ENCODE data around the gene TPSB2. TPM values are rescaled to one million over a fixed set of nuclear protein-coding genes. Genes with fewer than 3 reads are reported as not detected.
"Not testable (repeated sequence)": the region's sequence is repeated elsewhere in the genome, so short reads cannot be mapped to it uniquely, and the experiment has no call there.

The TPSB2 gene
- not detected in 2 replicates for total RNA-seq (2014; rRNA removed; shearing (Covaris generic))

DNA sequence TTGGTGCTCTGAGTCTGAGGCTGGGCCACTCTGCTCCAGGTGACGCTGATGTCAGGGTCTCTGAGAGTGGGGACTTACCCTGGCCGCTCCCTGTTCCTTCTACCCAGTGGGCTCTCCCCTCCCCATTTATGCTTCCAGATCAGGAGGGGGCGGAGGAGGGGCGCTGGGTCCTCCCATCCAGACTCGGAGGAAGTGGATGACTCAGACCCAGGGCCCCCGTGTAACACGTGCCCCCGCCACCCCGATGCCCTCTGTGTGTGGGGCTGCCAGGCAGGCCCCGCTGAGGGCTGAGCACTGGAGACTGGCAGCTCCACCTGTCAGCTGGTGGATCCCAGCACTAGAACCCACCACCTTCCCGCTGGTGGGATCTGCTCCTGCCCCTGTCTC, at the start of gene TPSB2:
TSS of gene TPSB2 (minus strand) at position 101 of the 387 bp plus-strand sequence. CDS start 233 bp downstream, outside the sequence.
- DNase-seq (ENCODE audit: low spot score); in situ Hi-C loops (cut with HindIII; ENCODE audit: low sequenced_read_pairs): not testable (repeated sequence)

DNA sequence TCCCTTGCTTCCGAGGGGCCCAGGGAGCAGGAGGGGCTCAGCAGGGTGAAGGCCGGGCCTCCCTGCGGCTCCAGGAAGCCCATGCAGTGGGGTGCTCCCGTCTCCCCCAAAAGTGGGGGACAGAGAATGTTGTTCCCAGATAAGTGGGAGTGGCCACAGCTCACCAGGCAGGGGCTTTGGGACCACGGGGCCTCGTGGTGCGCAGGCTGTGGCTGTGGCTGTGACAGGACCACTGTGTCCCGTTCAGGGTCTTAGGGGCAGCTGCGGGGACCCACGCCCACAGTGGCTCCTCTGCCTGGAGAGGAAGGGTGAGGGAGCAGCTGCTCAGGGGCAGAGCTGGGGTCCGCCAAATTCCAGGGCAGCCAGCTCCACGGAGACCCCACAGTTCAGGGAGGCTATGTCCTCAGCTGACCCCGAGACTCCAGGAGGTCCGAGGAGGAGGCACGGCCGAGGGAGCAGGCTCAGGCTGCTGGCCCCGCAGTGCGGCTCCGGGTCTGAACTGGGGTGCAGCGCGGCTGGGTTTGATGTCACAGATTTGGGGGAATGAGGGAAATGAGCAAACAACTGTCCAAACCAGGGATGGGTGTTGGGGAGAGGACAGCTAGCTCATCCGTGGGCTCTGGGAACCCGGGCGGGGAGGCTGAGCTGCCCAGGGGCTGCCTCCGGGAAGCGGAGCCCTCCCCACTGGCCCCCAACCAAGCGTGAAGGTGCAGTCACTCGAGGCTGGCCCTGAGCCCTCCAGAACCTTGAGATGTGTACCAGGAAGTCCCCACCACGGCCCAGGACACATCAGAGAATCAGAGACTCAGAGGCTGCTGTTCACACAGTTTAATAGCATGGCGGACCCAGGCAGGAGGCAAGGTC, 49.3 kb upstream of the TPSB2 start:
- in situ Hi-C loops (cut with HindIII; ENCODE audit: low sequenced_read_pairs): no loop called here

GRCh38 chr16:1278477-1278876, 48.5 kb upstream of the TPSB2 start:
- no peak for DNase-seq (ENCODE audit: low spot score)
- in situ Hi-C loops (cut with HindIII; ENCODE audit: low sequenced_read_pairs): no loop called here

More for the DNA sequence above, 49.3 kb upstream of the TPSB2 start:
- no peak for DNase-seq (ENCODE audit: low spot score)

- DNase-seq (ENCODE audit: low spot score): no peak
- in situ Hi-C loops (cut with HindIII; ENCODE audit: low sequenced_read_pairs): no loop called here
Observed at GRCh38 chr16:1277617-1278282, 47.8 kb upstream of the TPSB2 start.

GRCh38 chr16:1277151-1277598, 47.2 kb upstream of the TPSB2 start:
- no peak for DNase-seq (ENCODE audit: low spot score)
- in situ Hi-C loops (cut with HindIII; ENCODE audit: low sequenced_read_pairs): no loop called here

- in situ Hi-C loops (cut with HindIII; ENCODE audit: low sequenced_read_pairs): no loop called here
- no peak for DNase-seq (ENCODE audit: low spot score)
Observed at GRCh38 chr16:1276580-1276878, 46.5 kb upstream of the TPSB2 start.

DNA sequence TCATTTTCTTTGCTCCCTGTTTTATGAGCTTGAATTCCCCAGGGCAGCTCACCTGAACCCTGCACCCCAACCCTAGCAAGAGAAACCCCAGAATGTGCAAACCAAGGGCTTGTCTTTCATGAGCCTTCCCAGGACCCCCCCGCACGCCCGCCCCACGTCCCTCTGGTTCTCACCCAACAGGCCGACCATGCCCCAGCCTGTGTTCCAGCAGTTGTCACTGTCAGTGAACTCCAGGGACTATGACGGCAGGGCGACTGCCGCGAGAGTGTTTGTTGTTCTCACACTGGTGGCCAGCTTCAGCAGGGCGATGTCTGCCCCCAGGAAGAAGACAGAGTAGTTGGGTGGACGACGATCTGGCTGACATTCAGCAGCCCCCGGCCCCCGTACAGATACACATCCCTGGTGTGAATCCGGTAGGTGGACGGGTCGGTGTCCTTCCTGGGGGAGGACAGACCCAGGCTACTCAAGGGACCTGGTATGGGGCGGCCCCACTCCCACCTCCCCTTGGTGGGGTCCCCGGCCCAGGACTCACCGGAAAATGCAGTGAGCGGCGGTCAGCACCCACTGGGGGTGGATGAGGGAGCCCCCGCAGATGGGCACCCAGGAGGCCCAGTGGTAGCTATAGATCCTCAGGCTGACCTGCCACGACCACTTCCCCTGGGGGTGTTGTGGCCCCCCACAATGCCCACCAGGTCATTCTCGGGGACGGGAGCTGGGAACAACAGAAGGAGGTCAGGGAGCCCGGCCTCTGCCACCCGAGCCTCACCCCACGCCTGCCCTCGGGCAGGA, 46.0 kb upstream of the TPSB2 start:
- DNase-seq (ENCODE audit: low spot score): no peak
- in situ Hi-C loops (cut with HindIII; ENCODE audit: low sequenced_read_pairs): no loop called here

- no peak for DNase-seq (ENCODE audit: low spot score)
- in situ Hi-C loops (cut with HindIII; ENCODE audit: low sequenced_read_pairs): no loop called here
Observed at GRCh38 chr16:1274767-1275166, 44.8 kb upstream of the TPSB2 start.

DNA sequence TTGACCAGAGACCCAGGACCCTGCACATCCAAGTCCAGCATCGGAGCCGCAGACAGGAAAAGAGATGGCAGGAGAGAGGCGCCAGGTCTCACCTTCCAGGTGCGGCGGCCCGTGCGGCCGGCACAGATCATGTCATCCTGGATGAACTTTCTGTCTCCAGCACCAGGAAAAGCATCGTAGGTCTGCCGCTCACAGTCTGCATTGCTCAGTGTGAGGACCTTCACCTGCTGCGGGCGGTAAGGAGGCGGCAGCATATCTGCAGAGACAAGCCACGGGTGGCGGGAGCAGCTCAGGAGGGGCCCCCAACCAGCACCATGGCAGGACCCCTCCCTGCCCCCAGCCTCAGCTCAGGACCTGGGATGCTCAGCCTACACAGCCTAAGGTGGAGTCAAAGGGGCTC, 43.8 kb upstream of the TPSB2 start:
- in situ Hi-C loops (cut with HindIII; ENCODE audit: low sequenced_read_pairs): no loop called here
- DNase-seq (ENCODE audit: low spot score): no peak

DNA sequence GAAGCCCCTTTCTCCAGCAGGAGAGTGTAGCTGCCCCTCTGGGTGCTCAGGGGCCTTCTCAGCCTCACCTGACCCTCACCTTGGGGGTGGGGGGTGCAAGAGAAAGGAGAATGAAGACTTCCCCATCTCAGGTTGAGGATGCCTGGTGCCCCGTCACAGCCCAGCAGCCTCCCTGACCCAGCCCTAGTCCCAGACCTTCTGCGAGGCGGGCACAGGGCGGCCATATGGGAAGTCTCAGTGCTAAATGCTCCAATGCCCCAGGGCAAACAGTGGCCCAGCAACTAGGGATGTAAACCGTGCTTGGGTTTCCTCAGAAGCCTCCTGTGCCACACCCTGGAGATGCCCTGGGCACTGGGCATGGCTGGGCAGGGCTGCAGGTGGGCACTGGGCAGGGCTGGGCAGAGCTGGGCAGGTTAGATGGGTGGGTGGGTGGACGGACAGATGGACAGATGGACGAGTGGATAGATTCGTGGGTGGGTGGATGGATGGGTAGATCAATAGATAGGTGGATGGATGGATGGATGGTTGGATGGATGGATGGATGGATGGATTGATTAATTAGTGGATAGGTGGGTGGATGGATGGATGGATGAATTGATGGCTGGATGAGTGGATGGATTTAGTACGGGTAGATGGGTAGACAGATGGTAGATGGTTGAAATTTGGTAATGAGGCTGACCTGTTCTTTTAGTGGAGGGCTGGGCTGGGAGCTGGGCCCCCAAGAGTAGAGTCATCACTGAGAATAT, 42.6 kb upstream of the TPSB2 start:
- DNase-seq (ENCODE audit: low spot score): no peak
- in situ Hi-C loops (cut with HindIII; ENCODE audit: low sequenced_read_pairs): no loop called here

GRCh38 chr16:1271724-1272413, 41.9 kb upstream of the TPSB2 start:
- DNase-seq (ENCODE audit: low spot score); in situ Hi-C loops (cut with HindIII; ENCODE audit: low sequenced_read_pairs): not testable (repeated sequence)

- in situ Hi-C loops (cut with HindIII; ENCODE audit: low sequenced_read_pairs): no loop called here
- DNase-seq (ENCODE audit: low spot score): no peak
Observed at GRCh38 chr16:1271380-1271723, 41.4 kb upstream of the TPSB2 start.

DNA sequence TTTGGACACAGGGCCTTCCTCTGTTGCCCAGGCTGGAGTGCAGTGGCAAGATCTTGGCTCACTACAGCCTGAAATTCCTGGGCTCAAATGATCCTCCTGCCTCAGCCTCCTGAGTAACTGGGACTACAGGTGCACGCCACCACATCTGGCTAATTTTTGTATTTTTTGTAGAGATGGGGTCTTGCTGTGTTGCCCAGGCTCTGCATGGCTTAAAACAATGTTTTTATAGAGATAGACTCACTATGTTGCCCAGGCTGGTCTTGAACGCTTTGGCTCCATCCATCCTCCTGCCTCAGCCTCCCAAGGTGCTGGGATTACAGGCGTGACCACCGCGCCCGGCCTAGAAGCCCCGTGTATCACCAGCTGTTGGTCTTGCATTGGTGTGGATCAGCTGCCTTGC, 39.4 kb upstream of the TPSB2 start:
- DNase-seq (ENCODE audit: low spot score); in situ Hi-C loops (cut with HindIII; ENCODE audit: low sequenced_read_pairs): not testable (repeated sequence)

DNA sequence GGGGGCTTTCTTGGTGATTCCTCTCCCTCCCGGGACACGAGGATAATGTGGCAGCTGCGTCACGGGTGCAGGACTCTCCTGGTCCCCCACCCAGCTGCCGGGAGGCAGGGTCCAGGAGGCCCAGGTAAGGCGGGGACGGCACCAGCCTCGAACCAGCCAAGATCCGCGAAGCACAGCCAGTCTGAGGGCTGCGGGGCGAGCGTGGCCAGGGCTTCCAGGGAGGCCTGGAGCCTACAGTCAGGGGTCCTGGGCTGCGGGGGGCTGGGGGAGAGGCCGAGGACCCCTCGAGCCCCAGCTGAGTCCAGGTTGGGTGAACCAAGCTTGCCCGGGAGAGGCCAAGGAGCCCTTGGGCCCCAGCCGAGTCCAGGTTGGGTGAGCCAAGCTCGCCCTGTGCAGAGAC, 35.8 kb upstream of the TPSB2 start:
- in situ Hi-C loops (cut with HindIII; ENCODE audit: low sequenced_read_pairs): no loop called here
- no peak for DNase-seq (ENCODE audit: low spot score)

DNA sequence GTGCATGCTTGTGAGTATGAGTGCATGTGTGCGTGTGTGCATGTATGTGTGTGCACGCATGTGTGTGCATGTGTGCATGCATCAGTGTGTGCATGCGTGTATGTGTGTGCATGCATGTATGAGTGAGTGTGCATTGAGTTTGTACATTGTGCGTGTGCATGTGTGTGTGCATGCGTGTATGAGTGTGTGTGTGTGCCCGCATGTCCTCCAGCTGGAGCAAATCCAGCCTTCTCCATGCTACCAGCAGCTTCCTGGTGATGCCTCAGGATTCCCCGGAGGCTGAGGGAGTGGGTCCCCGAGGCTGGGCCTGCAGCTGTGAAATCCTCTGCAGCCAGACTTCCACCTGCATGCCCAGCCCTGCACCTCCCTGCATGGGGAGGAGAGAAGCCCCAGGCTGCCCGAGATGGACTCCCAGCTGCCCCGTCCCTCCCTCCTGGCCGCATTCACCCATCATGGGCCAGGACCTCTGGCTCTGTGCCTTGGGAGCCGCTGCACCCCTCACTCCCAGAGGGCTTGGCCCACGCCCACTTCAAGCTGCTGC, 35.2 kb upstream of the TPSB2 start:
- DNase-seq (ENCODE audit: low spot score): no peak
- in situ Hi-C loops (cut with HindIII; ENCODE audit: low sequenced_read_pairs): no loop called here

GRCh38 chr16:1264345-1265089, 34.5 kb upstream of the TPSB2 start:
- DNase-seq (ENCODE audit: low spot score): no peak
- in situ Hi-C loops (cut with HindIII; ENCODE audit: low sequenced_read_pairs): no loop called here

DNA sequence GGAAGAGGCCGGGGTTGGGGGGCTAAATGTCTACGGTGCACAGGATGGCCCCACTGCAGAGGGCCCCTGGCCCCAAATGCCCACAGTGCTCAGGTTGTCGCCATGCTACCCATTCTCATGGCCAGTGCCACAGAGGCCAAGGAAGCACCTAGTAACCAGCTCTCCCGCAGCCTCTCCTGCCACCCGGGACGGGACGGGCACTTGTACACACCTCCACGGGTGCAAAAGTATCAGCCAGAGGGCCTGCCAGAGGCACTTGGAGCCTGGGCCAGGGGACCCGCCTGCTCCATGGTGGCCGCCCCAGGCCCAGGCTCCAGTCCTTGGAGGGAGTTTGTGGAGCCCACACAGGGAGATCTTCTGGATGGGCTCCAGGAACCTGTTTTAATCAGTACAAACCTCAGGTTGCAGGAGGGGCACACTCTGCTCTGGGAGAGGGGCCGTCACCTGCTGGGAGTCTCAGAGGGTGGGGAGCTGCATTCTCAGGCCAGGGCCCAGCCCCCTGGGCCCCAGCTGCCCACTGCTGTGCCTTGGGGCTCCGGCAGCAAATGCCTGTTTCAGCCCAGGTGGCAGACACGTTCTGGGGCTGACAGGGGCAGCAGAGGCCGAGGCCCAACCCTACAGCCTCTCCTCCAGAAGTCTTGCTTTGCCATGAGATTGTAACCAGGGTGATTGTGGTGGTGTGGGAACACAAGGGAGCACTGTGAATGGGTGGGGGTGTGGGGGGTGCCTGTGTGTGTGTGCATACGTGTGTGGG, 33.8 kb upstream of the TPSB2 start:
- in situ Hi-C loops (cut with HindIII; ENCODE audit: low sequenced_read_pairs): no loop called here
- DNase-seq (ENCODE audit: low spot score): no peak
